Parathyroid adenoma (tissue), 2 donors: Measurements from ENCODE around the gene MCM10.
"Not testable (repeated sequence)": the region's sequence is repeated elsewhere in the genome, so short reads cannot be mapped to it uniquely, and the experiment has no call there.

Source experiments
- H2AFZ ChIP-seq: fragments of 300-600 bp; sonication (generic); one replicate; pipeline ENCODE4 v1.7.0; 2017; ENCODE audit warnings: antibody characterized with exemption, mild to moderate bottlenecking
- H3K27ac ChIP-seq: fragments of 300-600 bp; sonication (generic); one replicate; pipeline ENCODE4 v1.7.0; 2017
- H3K27me3 ChIP-seq: fragments of 300-600 bp; sonication (generic); one replicate; pipeline ENCODE4 v1.7.0; 2017; ENCODE audit warnings: low read length; ENCODE audit not compliant: control insufficient read depth, insufficient read depth
- H3K36me3 ChIP-seq: fragments of 300-600 bp; sonication (generic); one replicate; pipeline ENCODE4 v1.7.0; 2017; ENCODE audit warnings: low read length; ENCODE audit not compliant: control insufficient read depth, insufficient read depth
- H3K4me1 ChIP-seq: fragments of 300-600 bp; sonication (generic); one replicate; pipeline ENCODE4 v1.7.0; 2017; ENCODE audit warnings: control low read depth
- H3K4me2 ChIP-seq: fragments of 300-600 bp; sonication (generic); one replicate; pipeline ENCODE4 v1.7.0; 2017; ENCODE audit warnings: low read length
- H3K4me3 ChIP-seq: fragments of 300-600 bp; sonication (generic); one replicate; pipeline ENCODE4 v1.7.0; 2017; ENCODE audit warnings: low read depth, low read length
- H3K79me2 ChIP-seq: fragments of 300-600 bp; sonication (generic); one replicate; pipeline ENCODE4 v1.7.0; 2017; ENCODE audit warnings: control low read depth
- H3K9ac ChIP-seq: fragments of 300-600 bp; sonication (generic); one replicate; pipeline ENCODE4 v1.7.0; 2017; ENCODE audit warnings: mild to moderate bottlenecking
- H3K9me3 ChIP-seq: fragments of 300-600 bp; sonication (generic); one replicate; pipeline ENCODE4 v1.7.0; 2017; ENCODE audit warnings: low read length; ENCODE audit not compliant: control insufficient read depth
- TF ChIP-seq, protein P1 (sequence below): fragments of 300-600 bp; sonication (generic); IDR thresholded peaks from one replicate; pipeline ENCODE4 v1.7.0; 2017; ENCODE audit warnings: antibody characterized with exemption, mild to moderate bottlenecking
- donor health status: primary hyperparathyroidism.

MCM10 gene

DNA sequence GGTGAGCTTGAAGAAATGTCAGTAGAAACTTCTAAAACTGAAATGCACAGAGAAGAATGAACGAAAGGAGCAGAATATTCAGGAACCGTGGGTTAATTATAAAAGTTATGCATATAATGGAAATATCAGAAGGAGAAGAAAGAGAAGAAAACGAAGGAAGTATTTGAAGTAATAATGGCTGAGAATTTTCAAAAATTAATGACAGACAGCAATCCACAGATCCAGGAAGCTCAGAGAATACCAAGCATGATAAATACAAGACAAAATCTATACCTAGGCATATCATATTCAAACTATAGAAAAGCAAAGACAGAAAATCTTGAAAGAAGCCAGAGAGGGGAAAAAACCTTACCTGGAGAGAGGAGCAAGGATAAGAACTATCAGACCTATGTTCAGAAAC lies 16.5 kb upstream of the MCM10 start:
- Histone ChIP-seq H3K9me3 (no peaks in the 10 kb centered on the region), H2AFZ (no peak overlapping the region), H3K4me3 (no peak overlapping the region), H3K36me3 (no peaks in the 10 kb centered on the region), H3K9ac (no peak overlapping the region), H3K79me2 (no peaks in the 10 kb centered on the region), H3K4me2 (no peak overlapping the region), H3K4me1 (no peaks in the 10 kb centered on the region), H3K27me3 (no peaks in the 10 kb centered on the region), H3K27ac (no peak overlapping the region)
- TF ChIP-seq, protein P1, sequence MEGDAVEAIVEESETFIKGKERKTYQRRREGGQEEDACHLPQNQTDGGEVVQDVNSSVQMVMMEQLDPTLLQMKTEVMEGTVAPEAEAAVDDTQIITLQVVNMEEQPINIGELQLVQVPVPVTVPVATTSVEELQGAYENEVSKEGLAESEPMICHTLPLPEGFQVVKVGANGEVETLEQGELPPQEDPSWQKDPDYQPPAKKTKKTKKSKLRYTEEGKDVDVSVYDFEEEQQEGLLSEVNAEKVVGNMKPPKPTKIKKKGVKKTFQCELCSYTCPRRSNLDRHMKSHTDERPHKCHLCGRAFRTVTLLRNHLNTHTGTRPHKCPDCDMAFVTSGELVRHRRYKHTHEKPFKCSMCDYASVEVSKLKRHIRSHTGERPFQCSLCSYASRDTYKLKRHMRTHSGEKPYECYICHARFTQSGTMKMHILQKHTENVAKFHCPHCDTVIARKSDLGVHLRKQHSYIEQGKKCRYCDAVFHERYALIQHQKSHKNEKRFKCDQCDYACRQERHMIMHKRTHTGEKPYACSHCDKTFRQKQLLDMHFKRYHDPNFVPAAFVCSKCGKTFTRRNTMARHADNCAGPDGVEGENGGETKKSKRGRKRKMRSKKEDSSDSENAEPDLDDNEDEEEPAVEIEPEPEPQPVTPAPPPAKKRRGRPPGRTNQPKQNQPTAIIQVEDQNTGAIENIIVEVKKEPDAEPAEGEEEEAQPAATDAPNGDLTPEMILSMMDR = no peak

GRCh38 chr10:13146379-13146778 lies 15.0 kb upstream of the MCM10 start:
- H3K27me3 ChIP-seq = no peaks in the 10 kb centered on the region

DNA sequence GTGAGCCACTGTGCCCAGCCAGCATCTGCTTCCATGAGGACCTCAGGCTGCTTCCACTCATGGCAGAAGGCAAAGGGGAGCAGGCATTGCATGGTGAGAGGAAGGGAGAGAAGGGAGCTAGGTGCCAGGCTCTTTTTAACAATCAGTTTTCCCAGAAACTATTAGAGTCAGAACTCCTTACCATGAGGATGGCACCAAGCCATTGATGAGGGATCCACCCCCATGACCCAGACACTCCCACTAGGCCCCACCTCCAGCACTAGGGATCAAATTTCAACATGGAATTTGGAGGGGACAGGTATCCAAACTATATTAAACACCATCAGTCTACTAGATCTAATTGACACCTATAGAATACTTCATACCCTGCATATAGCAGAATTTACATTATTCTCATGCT lies 14.2 kb upstream of the MCM10 start:
- no peaks in the 10 kb centered on the region for H3K27me3 ChIP-seq
- no peaks in the 10 kb centered on the region for H3K9me3 ChIP-seq
- H3K4me3 ChIP-seq = no peak overlapping the region
- no peak overlapping the region for H3K9ac ChIP-seq
- no peaks in the 10 kb centered on the region for H3K4me1 ChIP-seq
- H3K27ac ChIP-seq = no peak overlapping the region
- H3K79me2 ChIP-seq = no peaks in the 10 kb centered on the region
- H2AFZ ChIP-seq = no peak overlapping the region
- H3K4me2 ChIP-seq = no peak overlapping the region
- TF ChIP-seq, protein P1 = no peak
- no peaks in the 10 kb centered on the region for H3K36me3 ChIP-seq

More at GRCh38 chr10:13146379-13146778, 15.0 kb upstream of the MCM10 start:
- no peaks in the 10 kb centered on the region for H3K36me3 ChIP-seq
- TF ChIP-seq, protein P1 = no peak
- H3K4me1 ChIP-seq = no peaks in the 10 kb centered on the region
- H3K9me3 ChIP-seq = no peaks in the 10 kb centered on the region
- H3K79me2 ChIP-seq = no peaks in the 10 kb centered on the region
- H3K4me3 ChIP-seq = no peak overlapping the region
- no peak overlapping the region for H3K27ac ChIP-seq
- no peak overlapping the region for H3K4me2 ChIP-seq
- no peak overlapping the region for H3K9ac ChIP-seq
- no peak overlapping the region for H2AFZ ChIP-seq

- Histone ChIP-seq H3K4me3 (no peak overlapping the region), H3K4me1 (no peaks in the 10 kb centered on the region), H2AFZ (no peak overlapping the region), H3K9ac (no peak overlapping the region), H3K27ac (no peak overlapping the region), H3K4me2 (no peak overlapping the region), H3K36me3 (no peaks in the 10 kb centered on the region), H3K27me3 (no peaks in the 10 kb centered on the region), H3K79me2 (no peaks in the 10 kb centered on the region), H3K9me3 (no peaks in the 10 kb centered on the region)
- TF ChIP-seq, protein P1 = no peak
Measured at GRCh38 chr10:13152296-13152695, 9.1 kb upstream of the MCM10 start.

DNA sequence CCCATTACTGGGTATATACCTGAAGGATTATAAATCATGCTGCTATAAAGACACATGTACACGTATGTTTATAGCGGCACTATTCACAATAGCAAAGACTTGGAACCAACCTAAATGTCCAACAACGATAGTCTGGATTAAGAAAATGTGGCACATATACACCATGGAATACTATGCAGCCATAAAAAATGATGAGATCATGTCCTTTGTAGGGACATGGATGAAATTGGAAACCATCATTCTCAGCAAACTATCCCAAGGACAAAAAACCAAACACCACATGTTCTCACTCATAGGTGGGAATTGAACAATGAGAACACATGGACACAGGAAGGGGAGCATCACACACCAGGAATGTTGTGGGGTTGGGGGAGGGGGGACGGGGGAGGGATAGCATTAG lies 5.5 kb upstream of the MCM10 start:
- not testable (repeated sequence) for H3K27me3 ChIP-seq, H3K79me2 ChIP-seq, H2AFZ ChIP-seq, H3K4me3 ChIP-seq, H3K4me1 ChIP-seq, H3K36me3 ChIP-seq, H3K9ac ChIP-seq, H3K9me3 ChIP-seq, H3K4me2 ChIP-seq, H3K27ac ChIP-seq
